HG03460 (cell line): ENCODE measurements around the gene RFPL4A.
"Not testable (repeated sequence)": the region's sequence is repeated elsewhere in the genome, so short reads cannot be mapped to it uniquely, and the experiment has no call there.

Source experiments
- ATAC-seq: cut with Tn5 transposase; IDR thresholded peaks from one replicate; pipeline ENCODE4 v1.9.1; 2021; ENCODE audit not compliant: unreplicated experiment

The RFPL4A gene

DNA sequence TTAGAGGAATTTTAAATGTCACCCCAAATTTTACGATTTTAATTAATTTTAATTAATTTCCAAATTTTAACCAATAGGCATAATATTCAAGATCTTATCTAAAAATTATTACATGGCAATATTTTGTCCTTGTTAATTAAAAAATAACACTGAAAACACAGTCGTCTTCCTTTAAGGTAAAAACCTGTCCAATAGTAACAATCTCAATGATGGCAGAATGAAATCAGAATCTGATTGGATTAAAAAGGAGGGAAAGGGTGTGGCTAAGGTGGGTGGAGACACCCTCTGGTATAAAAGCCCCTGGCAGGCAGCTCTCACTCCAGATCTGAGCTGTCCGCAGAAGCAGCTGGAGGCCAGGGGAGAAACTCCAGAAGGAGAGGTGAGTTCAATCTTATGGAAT lies at the start of gene RFPL4A:
Gene RFPL4A (plus strand): TSS at position 301 of the 400 bp plus-strand sequence. CDS start 2,704 bp downstream, outside the sequence.
- ATAC-seq = not testable (repeated sequence)

DNA sequence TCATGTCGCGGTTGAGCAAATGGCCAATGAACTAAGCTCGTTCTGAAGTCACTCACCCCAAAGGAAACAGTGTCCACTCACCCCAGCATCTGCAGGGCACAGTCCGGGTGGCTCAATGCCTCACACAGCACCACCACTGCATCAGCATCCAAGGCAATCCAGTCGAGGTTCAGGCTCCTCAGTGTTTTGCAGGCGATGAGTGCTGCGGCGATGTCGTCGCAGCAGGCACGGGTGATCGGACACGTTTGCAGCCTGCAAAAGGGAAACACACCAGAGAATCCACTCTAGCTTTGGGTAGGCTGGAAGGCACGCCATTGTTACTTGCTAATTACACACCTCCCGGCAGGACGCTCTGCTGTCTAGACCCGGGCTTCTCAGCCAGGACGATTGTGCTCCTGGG lies 47.2 kb upstream of the RFPL4A start:
- ATAC-seq = no peak

DNA sequence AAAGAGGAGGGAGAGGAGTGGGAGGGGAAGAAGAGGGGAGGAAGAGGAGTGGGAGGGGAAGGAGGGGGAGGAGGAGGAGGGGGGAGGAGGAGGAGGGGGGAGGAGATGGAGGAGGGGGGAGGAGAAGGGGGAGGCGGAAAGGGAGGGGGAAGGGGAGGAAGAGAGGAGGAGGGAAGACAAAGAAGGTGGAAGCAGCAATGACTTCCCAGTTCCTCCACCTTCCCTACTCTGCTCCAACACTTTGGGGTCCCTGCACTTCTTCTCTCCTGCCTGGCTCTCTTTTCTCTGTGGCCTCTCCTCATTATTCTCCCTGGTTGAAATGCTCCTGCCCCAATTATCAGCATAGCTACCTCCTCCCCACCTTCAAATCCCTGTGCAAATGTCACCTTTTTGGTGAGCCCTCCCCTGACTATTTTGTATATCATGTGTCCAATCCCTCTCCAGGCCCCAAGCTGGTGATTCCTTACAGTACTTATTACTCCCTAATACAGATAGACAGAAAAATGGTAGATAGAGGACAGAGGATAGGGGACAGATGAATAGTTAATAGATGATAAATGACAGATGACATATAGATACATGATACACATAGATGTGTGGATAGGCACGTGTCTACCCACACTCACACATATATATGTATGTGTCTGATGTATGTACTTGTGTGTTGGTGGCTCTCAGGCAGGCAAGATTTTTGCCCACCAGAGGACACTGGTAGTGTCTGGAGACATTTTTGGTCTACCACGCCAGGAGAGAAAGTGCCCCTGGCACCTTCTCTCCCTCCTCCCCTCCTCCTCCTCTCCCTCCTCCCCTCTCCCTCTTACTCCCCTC lies 45.9 kb upstream of the RFPL4A start:
- ATAC-seq = no peak

DNA sequence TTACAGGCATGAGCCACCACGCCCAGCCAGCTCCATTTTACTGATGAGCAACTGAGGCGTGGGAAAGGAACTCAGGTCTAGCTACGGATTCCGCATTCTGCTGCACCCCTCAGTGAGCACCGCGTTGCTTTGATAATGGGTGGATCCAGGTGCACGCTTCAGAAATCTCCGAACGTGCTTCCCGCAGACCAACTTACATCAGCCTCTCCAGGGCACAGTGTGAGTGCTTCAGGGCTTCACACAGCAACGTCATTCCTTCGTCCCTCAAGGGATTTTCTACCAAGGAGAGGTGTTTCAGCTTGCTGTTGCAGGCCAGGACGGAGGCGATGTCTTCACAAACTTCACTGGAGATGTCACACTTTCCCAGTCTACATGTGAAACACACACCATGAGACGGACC lies 42.4 kb upstream of the RFPL4A start:
- no peak for ATAC-seq

- no peak for ATAC-seq
These were observed 41.6 kb upstream of the RFPL4A start for GRCh38 chr19:55717251-55717650.

- ATAC-seq = not testable (repeated sequence)
These were observed 40.8 kb upstream of the RFPL4A start for GRCh38 chr19:55717879-55718711.

DNA sequence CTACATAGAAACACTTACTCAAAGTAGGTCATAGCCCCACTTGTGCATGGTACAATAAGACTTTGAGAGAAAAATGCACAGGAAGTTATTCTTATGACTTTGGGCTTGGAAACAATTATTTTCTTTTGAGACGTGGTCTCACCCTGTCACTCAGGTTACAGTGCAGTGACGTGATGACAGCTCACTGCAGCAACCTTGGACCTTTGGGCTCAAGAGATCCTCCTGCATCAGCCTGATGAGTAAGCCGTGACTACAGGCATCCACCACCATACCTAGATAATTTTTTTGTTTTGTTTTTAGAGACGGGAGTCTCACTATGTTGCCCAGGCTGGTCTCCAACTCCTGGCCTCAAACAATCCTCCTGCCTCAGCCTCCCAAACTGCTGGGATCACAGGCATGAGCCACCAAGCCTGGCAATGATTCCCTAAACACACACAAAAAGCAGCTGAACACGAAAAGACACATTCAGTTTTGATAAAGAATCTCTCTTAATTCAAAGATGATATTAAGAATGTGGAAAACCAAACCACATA lies 38.6 kb upstream of the RFPL4A start:
- ATAC-seq = no peak

- ATAC-seq = no peak
These were observed 38.1 kb upstream of the RFPL4A start for GRCh38 chr19:55720801-55721200.

DNA sequence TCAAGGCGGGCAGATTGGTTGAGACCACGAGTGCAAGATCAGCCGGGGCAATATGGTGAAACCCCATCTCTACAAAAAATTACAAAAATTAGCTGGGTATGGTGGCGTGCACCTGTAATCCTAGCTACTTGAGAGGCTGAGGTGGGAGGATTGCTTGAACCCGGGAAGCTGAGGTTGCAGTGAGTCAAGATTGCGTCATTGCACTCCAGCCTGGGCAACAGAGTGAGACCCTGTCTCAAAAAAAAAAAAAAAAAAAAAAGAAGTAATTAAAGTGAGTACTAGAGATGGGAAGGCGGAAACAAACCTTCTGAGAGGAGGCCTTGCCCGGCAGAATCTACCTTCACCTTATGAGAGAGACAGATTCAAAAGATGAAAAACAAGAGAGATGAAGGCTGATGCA lies 35.4 kb upstream of the RFPL4A start:
- no peak for ATAC-seq

DNA sequence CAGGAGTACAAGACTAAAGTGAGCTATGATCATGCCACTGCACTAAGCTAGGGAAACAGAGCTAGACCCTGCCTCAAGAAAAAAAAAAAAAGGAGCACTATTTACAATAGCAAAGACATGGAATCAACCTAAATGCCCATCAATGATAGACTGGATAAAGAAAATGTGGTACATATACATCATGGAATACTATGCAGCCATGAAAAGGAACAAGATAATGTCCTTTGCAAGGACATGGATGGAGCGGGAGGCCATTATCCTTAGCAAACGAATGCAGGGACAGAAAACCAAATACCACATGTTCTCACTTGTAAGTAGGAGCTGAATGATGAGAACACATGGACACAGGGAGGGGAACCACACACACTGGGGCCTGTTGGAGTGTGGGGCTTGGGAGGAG lies 28.5 kb upstream of the RFPL4A start:
- ATAC-seq = not testable (repeated sequence)

DNA sequence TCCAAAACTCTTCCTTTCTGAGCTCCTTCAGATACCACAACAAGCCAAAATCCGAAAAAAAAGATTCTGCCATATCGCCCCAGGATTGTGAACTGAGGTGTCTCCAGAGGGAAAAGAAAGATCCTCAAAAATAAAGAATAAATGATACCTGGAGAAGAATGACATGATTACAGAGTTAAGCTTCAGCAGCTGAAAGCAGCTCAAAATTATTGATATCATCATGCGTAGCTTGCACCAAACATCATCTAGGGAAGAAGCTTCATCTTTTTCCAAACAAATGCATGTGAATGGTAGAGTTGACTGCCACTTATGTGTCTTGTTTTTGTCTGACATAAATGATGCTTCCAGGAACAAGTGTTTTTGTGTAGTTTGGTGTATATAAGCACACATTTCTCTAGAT lies 20.6 kb upstream of the RFPL4A start, which contains the start of gene NLRP9:
Gene NLRP9 (minus strand): TSS at position 101 of the 400 bp plus-strand sequence. CDS start 28 bp downstream, at position 73.
- no peak for ATAC-seq

DNA sequence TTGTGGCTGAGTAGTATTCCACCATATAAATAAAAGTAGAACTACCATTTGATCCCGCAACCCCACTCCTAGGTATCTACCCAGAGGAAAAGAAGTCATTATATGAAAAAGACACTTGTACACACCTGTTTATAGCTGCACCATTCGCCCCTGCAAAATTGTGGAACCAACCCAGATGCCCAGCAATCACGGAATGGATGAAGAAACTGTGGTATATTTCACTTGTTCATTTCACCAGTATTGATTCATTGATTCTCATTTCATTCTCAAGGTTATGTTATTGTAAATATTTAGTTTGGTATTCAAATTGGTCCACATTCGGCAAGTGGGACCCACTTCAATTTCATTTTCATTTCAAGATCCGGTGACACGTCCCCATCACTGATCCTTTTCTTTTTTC lies 8.2 kb upstream of the RFPL4A start:
- ATAC-seq = no peak

GRCh38 chr19:55753401-55753800 lies 5.5 kb upstream of the RFPL4A start:
- ATAC-seq = no peak

DNA sequence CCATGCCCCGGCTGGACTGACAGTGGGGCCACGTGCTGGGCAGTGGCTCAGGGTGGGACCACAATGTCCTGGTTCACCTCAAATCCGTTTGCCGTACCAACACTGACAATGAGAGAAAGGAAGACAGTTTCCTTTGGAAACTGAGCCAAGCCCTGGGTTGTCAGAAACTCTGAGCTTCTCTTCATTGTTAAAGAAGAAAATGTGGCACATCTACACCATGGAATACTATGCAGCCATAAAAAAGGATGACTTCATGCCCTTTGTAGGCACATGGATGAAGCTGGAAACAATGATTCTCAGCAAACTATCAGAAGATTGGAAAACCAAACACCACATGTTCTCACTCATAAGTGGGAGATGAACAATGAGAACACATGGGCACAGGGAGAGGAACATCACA lies 2.1 kb upstream of the RFPL4A start:
- ATAC-seq = not testable (repeated sequence)

DNA sequence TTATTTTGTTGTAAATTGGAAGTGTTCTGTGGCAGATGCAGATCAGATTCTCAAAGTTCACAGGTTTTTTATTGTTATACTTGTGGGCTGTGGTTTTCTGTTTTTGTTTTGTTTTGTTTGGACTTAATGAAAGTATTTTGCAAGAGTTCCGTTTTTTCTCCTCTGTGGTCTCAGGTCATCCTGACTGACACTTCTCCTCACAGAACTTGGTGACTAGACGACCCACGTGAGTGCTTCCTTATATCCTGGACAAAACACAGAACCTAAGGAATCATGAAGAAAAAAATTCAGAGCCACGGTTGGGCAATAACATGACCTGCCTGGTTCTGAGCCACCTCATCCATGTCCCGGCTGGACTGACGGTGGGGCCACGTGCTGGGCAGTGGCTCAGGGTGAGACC lies 7.6 kb downstream of the RFPL4A start:
- ATAC-seq = no peak

DNA sequence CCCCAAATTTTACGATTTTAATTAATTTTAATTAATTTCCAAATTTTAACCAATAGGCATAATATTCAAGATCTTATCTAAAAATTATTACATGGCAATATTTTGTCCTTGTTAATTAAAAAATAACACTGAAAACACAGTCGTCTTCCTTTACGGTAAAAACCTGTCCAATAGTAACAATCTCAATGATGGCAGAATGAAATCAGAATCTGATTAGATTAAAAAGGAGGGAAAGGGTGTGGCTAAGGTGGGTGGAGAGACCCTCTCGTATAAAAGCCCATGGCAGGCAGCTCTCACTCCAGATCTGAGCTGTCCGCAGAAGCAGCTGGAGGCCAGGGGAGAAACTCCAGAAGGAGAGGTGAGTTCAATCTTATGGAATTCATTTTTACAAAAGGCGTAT lies 9.9 kb downstream of the RFPL4A start, which contains the start of gene RFPL4AL1:
Gene RFPL4AL1 (plus strand): TSS at position 301 of the 400 bp plus-strand sequence. CDS start 2,687 bp downstream, outside the sequence.
- ATAC-seq = not testable (repeated sequence)

DNA sequence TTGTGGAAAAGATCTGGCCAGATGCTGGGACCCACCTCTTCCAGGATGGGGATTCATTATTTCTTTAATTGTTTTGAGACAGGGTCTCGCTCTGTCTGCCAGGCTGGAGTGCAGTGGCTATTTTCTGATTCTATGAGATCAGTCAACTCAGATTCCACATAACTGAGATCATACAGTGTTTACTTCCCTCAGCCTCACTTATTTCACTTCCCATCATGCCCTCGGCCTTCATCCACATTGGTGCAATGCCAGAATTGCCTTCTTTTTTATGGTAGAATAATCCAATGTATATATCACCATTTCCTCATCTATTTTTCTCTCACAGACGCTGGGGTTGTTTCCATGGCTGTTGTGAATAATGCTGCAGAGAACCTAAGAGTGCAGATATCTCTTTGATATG lies 10.7 kb downstream of the RFPL4A start:
- not testable (repeated sequence) for ATAC-seq

GRCh38 chr19:55777528-55777927 lies 18.6 kb downstream of the RFPL4A start:
- ATAC-seq = no peak

DNA sequence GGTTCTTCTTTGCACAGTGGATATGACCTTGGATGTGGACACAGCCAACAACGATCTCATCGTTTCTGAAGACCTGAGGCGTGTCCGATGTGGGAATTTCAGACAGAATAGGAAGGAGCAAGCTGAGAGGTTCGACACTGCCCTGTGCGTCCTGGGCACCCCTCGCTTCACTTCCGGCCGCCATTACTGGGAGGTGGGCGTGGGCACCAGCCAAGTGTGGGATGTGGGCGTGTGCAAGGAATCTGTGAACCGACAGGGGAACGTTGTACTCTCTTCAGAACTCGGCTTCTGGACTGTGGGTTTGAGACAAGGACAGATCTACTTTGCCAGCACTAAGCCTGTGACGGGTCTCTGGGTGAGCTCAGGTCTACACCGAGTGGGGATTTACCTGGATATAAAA lies 19.4 kb downstream of the RFPL4A start:
- no peak for ATAC-seq

GRCh38 chr19:55781112-55781511 lies 22.2 kb downstream of the RFPL4A start:
- ATAC-seq = no peak

DNA sequence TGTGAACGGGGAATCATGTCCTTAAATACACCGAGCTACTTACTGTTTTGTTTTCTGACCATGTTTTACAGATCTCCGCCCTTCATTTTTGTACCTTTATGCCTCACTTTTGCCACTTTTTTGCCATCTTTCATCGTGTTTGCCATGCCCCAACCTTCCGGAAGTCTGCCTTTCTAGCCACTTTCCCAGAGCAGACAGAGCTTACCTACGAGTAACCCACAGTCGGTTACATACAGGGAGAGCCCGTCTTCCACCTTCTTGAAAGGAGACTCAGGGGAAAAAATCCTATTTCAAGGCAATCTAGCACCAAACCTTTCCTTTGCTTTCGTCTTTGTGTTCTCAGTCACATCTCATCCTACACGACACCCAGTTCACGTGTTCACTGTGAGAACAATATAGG lies 36.1 kb downstream of the RFPL4A start:
- no peak for ATAC-seq
